K562 treated with DMSO at 1 percent for 48 hours (cell line): ENCODE measurements around the gene GOLGA8G. TPM values are rescaled to one million over a fixed set of nuclear protein-coding genes. Genes with fewer than 3 reads are reported as not detected.

Source experiments
- total RNA-seq: library from RNA; unstranded; fragments of 300-600 nt; gene quantifications from 2 replicates; pipeline ENCODE4 v1.2.3, GENCODE V29; 2022; ENCODE audit warnings: low replicate concordance; ENCODE audit errors: extremely low read depth

The GOLGA8G gene
- total RNA-seq, result not detected in 2 replicates

GRCh38 chr15:28532954-28533353 lies at the start of gene GOLGA8G:
GOLGA8G (minus strand) TSS chr15:28532971; CDS start chr15:28532909, 62 bp downstream.

GRCh38 chr15:28553268-28553667 lies 20.5 kb upstream of the GOLGA8G start, which contains the start of gene GOLGA6L25:
GOLGA6L25 (plus strand) TSS chr15:28553568; CDS start chr15:28553629, 61 bp downstream.

Other genes with a start within 250 kb of the GOLGA8G start
- gene HERC2, start 210.8 kb downstream of the GOLGA8G start, total RNA-seq, result not detected in 2 replicates
- not detected in 2 replicates for gene GOLGA6L24, start 174.9 kb downstream of the GOLGA8G start, total RNA-seq
- gene GOLGA8F, start 154.3 kb downstream of the GOLGA8G start, total RNA-seq, result not detected in 2 replicates
- gene GOLGA6L25, start 20.6 kb upstream of the GOLGA8G start, total RNA-seq, result not detected in 2 replicates
- not detected in 2 replicates for gene GOLGA8M, start 179.4 kb upstream of the GOLGA8G start, total RNA-seq